ENCODE measurements around the gene SPIC.

SPIC gene

DNA sequence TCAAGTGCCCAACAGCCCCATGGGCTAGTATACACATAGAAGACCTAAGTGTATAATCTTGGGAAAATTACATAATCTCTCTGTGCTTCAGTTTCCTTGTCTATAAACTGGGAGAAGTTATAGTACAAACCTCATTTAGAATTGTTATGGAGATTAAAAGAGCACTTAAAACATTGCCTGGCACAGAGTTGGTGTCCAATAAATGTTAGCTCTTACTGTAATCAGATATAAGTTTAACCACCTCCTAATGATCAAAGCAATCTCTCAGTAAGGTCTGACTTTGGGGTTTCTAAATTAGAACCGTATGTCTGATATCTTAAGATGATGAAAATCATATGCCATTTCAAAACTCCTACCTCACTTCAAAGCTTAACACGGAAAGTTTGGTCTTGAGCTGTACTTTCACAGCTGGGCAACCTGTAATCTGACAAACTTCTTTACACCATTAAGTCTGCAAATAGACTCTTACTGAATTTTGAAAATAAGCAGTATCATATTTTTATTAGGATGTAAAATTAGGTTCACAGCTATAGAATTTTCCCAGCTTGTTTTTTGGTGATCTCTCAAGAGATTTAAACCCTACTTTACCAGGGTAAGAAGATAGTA is 61.0 kb downstream of the SPIC start:
- no peak for DNase-seq
